OCI-LY3 (cell line): ENCODE data around the gene LRRC32.

Experiments used
- H2AFZ ChIP-seq: fragments of 200-600, 300-600 bp; shearing (Covaris generic); 2 replicates; pipeline ENCODE4 v1.6.0; 2014; ENCODE audit warnings: antibody characterized with exemption, low read depth, low read length
- H3K27ac ChIP-seq: fragments of 200-600, 300-600 bp; sonication (generic); 2 replicates; pipeline ENCODE4 v1.5.1; 2014; ENCODE audit warnings: mild to moderate bottlenecking, low read length, moderate library complexity, mixed read lengths
- H3K27me3 ChIP-seq: fragments of 200-600, 300-600 bp; sonication (generic); 2 replicates; pipeline ENCODE4 v1.6.1; 2014; ENCODE audit warnings: low read depth, low read length, mixed read lengths
- H3K36me3 ChIP-seq: fragments of 200-600, 300-600 bp; sonication (generic); replicated peaks from 2 replicates; pipeline ENCODE3; 2014; ENCODE audit warnings: low read depth, low read length, mixed read lengths
- H3K4me1 ChIP-seq: fragments of 300-600, 200-600 bp; sonication (generic); 2 replicates; pipeline ENCODE4 v1.6.1; 2014; ENCODE audit warnings: low read length, mixed read lengths
- H3K4me2 ChIP-seq: fragments of 200-600, 300-600 bp; sonication (generic); 2 replicates; pipeline ENCODE4 v1.6.1; 2014; ENCODE audit warnings: low read length, mixed read lengths
- H3K4me3 ChIP-seq: fragments of 300-600, 200-600 bp; sonication (generic); 2 replicates; pipeline ENCODE4 v1.5.1; 2014; ENCODE audit warnings: antibody characterized with exemption, mild to moderate bottlenecking, low read length, moderate library complexity
- H3K79me2 ChIP-seq: fragments of 300-600, 200-600 bp; shearing (Covaris generic); 2 replicates; pipeline ENCODE4 v1.6.1; 2014; ENCODE audit warnings: mild to moderate bottlenecking, low read length, mixed read lengths
- H3K9ac ChIP-seq: fragments of 300-600, 200-600 bp; shearing (Covaris generic); 2 replicates; pipeline ENCODE4 v1.6.0; 2014; ENCODE audit warnings: mild to moderate bottlenecking, low read length, moderate library complexity
- H3K9me3 ChIP-seq: fragments of 200-600, 300-600 bp; shearing (Covaris generic); 2 replicates; pipeline ENCODE4 v1.6.1; 2014; ENCODE audit warnings: low read length, mixed read lengths; ENCODE audit not compliant: insufficient read depth
- H4K20me1 ChIP-seq: fragments of 200-600, 300-600 bp; sonication (generic); 2 replicates; pipeline ENCODE4 v1.6.1; 2016; ENCODE audit warnings: low read length, mixed read lengths; ENCODE audit not compliant: insufficient read depth
- CTCF ChIP-seq: fragments of 200-600, 300-600 bp; sonication (generic); IDR thresholded peaks from 2 replicates; pipeline ENCODE4 v1.5.1; 2014; ENCODE audit warnings: antibody characterized with exemption, low read length, low read depth
- EZH2phosphoT487 ChIP-seq: fragments of 200-600 bp; shearing (Covaris generic); IDR thresholded peaks from 2 replicates; pipeline ENCODE4 v1.6.1; 2018; ENCODE audit warnings: antibody characterized with exemption, mixed run types, low read depth

LRRC32 gene

GRCh38 chr11:76706667-76707066, 36.1 kb upstream of the LRRC32 start:
- Histone ChIP-seq H3K9me3 (no peaks in the 10 kb centered on the region), H3K4me3 (no peak overlapping the region), H2AFZ (no peak overlapping the region), H4K20me1 (no peaks in the 10 kb centered on the region), H3K36me3 (no peaks in the 10 kb centered on the region), H3K27me3 (peaks cover 27% of the 10 kb centered on the region), H3K9ac (no peak overlapping the region), H3K4me1 (no peaks in the 10 kb centered on the region), H3K79me2 (no peaks in the 10 kb centered on the region), H3K4me2 (no peak overlapping the region), H3K27ac (no peak overlapping the region)
- TF ChIP-seq CTCF (no peak), EZH2phosphoT487 (no peak)

DNA sequence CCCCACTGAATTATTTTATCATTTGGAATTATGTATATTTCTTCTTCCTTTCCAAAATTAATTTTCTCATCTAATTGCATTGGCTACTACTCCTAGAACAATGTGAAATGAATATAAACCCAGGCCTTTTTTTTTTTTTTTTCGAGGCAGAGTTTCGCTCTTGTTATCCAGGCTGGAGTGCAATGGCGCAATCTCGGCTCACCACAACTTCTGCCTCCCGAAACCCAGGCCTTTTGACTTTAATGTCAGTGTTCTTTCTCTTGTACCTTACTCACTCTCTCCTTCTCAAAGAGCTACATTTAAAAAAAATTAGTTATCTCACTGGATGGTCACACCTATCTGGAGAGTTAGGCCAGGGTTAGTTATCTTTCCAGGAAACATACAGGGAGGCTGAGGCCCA, 35.3 kb upstream of the LRRC32 start:
- Histone ChIP-seq H3K9me3 (no peaks in the 10 kb centered on the region), H3K36me3 (no peaks in the 10 kb centered on the region), H3K27ac (no peak overlapping the region), H3K4me2 (no peak overlapping the region), H4K20me1 (no peaks in the 10 kb centered on the region), H2AFZ (no peak overlapping the region), H3K4me3 (no peak overlapping the region), H3K27me3 (peaks cover 27% of the 10 kb centered on the region), H3K79me2 (no peaks in the 10 kb centered on the region), H3K4me1 (no peaks in the 10 kb centered on the region), H3K9ac (no peak overlapping the region)
- TF ChIP-seq CTCF (no peak), EZH2phosphoT487 (no peak)

DNA sequence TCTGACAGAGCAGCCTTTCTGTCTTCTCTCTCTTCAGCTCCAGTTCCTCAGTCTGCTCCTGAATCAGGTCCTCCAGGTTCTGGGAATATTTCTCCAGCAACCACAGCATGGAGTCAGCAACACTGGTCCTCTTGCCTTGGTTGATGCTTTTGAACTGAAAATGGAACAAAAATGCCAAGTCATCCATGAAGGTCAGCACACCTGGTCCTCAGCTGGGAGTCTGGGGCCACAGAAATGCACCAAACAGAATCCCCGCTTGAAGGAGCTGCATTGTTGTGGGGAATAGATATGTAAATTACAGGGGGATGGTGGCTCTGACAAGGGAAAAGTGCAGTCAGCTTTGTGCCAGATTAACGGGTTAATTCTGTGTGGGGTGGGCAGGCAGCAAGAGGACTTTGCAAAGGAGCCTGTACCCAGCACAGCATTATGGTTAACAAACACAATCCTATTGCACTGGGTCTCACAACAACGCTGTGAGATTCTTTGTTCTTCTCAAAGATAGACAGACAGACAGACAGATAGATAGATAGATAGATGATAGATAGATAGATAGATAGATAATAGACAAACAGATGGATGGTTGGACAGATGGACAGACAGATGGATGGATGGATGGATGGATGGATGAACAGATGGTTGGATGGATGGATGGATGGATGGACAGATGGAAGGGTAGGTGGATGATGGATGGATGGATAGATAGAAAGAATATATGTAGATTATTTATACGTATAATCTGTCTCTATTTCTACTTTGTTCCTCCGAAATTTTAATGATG, 33.8 kb upstream of the LRRC32 start:
- Histone ChIP-seq H3K79me2 (no peaks in the 10 kb centered on the region), H3K4me3 (no peak overlapping the region), H3K4me1 (no peaks in the 10 kb centered on the region), H3K27ac (no peak overlapping the region), H4K20me1 (no peaks in the 10 kb centered on the region), H3K27me3 (peaks cover 27% of the 10 kb centered on the region), H3K9me3 (no peaks in the 10 kb centered on the region), H3K4me2 (no peak overlapping the region), H3K9ac (no peak overlapping the region), H2AFZ (no peak overlapping the region), H3K36me3 (no peaks in the 10 kb centered on the region)
- TF ChIP-seq CTCF (no peak), EZH2phosphoT487 (no peak)

GRCh38 chr11:76703707-76704106, 33.2 kb upstream of the LRRC32 start:
- no peaks in the 10 kb centered on the region for H3K9me3 ChIP-seq
- TF ChIP-seq CTCF (no peak), EZH2phosphoT487 (no peak)
- H4K20me1 ChIP-seq = no peaks in the 10 kb centered on the region
- H3K4me3 ChIP-seq = no peak overlapping the region
- no peak overlapping the region for H3K4me2 ChIP-seq
- no peak overlapping the region for H2AFZ ChIP-seq
- H3K4me1 ChIP-seq = no peaks in the 10 kb centered on the region
- peaks cover 27% of the 10 kb centered on the region for H3K27me3 ChIP-seq
- H3K36me3 ChIP-seq = no peaks in the 10 kb centered on the region
- no peak overlapping the region for H3K9ac ChIP-seq
- no peaks in the 10 kb centered on the region for H3K79me2 ChIP-seq
- H3K27ac ChIP-seq = no peak overlapping the region
